ENCODE measurements around the gene CCL5.

DNA sequence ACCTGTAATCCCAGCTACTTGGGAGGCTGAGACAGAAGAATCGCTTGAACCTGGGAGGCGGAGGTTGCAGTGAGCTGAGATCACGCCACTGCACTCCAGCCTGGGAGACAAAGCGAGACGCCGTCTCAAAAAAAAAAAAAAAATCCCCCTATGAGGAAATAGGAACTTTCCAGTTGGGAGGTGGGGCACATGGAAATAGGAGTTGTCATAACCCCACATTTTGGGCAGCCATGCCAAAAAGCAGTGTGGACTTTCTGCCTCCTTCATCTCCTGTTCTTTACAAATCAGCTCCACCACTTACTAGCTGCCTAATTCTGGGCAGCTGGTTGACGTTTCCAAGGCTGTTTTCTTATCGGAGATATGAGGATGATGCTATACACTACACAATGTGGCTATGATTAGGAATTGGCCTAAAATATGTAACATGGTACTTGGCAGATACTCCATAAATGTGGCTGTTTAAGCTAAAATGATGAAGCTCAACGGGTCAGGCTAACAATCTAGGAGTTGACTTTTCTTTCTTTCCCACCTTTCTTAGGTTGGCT is 21.5 kb upstream of the CCL5 start:
- TF ChIP-seq EZH2 (IDR thresholded peaks at IDR 0.05), result no peak
- no peak for TF ChIP-seq POLR2AphosphoS5 (IDR thresholded peaks at IDR 0.05; ENCODE audit: borderline replicate concordance, low read depth, low read length)
- TF ChIP-seq FOXP2 (optimal IDR thresholded peaks at IDR 0.05; ENCODE audit: control extremely low read depth, extremely low read length, insufficient read depth), result no peak

Measured in SK-N-MC (cell line).